NCI-H2227 (cell line): ENCODE results near the gene TACO1.

Experiments used
- DNase-seq: peaks from one replicate; lab custom pipeline; 2025; ENCODE audit not compliant: unreplicated experiment; lab: John Stamatoyannopoulos, UW

TACO1 gene

GRCh38 chr17:63635787-63636186, 35.1 kb downstream of the TACO1 start:
- DNase-seq, result no peak

- no peak for DNase-seq
Measured at GRCh38 chr17:63639125-63639524, 38.4 kb downstream of the TACO1 start.

GRCh38 chr17:63640038-63640437, 39.3 kb downstream of the TACO1 start:
- DNase-seq, result no peak

GRCh38 chr17:63641692-63642448, 41.2 kb downstream of the TACO1 start:
- no peak for DNase-seq

GRCh38 chr17:63644846-63645245, 44.2 kb downstream of the TACO1 start:
- no peak for DNase-seq

- no peak for DNase-seq
Measured at GRCh38 chr17:63645775-63646487, 45.2 kb downstream of the TACO1 start.

- DNase-seq, result no peak
Measured at GRCh38 chr17:63646488-63646806, 45.8 kb downstream of the TACO1 start.

GRCh38 chr17:63647065-63647725, 46.5 kb downstream of the TACO1 start:
- DNase-seq, result no peak

- no peak for DNase-seq
Measured at GRCh38 chr17:63647936-63648335, 47.2 kb downstream of the TACO1 start.

GRCh38 chr17:63649813-63650212, 49.1 kb downstream of the TACO1 start:
- no peak for DNase-seq

- DNase-seq, result no peak
Measured at GRCh38 chr17:63652106-63652505, 51.4 kb downstream of the TACO1 start.

GRCh38 chr17:63653050-63653449, 52.4 kb downstream of the TACO1 start:
- no peak for DNase-seq

GRCh38 chr17:63657786-63658185, 57.1 kb downstream of the TACO1 start:
- DNase-seq, result no peak
